Neuronal stem cell (in vitro differentiated cells): ENCODE data around the gene FANCL.
"Not testable (repeated sequence)": the region's sequence is repeated elsewhere in the genome, so short reads cannot be mapped to it uniquely, and the experiment has no call there.

ENCODE experiments used
- DNase-seq: peaks from one replicate; pipeline ENCODE4 v3.0.0-alpha.2; 2013; ENCODE audit warnings: low spot score
- H2AFZ ChIP-seq: one replicate; pipeline ENCODE4 v1.6.1; 2013; ENCODE audit warnings: mild to moderate bottlenecking, low read length, inconsistent platforms
- H2AK5ac ChIP-seq: 2 replicates; pipeline ENCODE4 v1.6.1; 2013; ENCODE audit warnings: low read depth, mild to moderate bottlenecking, inconsistent platforms, low read length, moderate library complexity, mixed read lengths
- H2BK120ac ChIP-seq: 2 replicates; pipeline ENCODE4 v1.6.1; 2013; ENCODE audit warnings: low read depth, mild to moderate bottlenecking, inconsistent platforms, low read length, moderate library complexity, mixed read lengths
- H2BK12ac ChIP-seq: one replicate; pipeline ENCODE4 v1.6.1; 2013; ENCODE audit warnings: low read length, inconsistent platforms
- H2BK15ac ChIP-seq: 2 replicates; pipeline ENCODE4 v1.6.1; 2013; ENCODE audit warnings: mild to moderate bottlenecking, low read length, inconsistent platforms, mixed read lengths
- H2BK5ac ChIP-seq: one replicate; pipeline ENCODE4 v1.6.1; 2013; ENCODE audit warnings: inconsistent platforms, mild to moderate bottlenecking, low read length, moderate library complexity
- H3K14ac ChIP-seq: one replicate; pipeline ENCODE4 v1.6.1; 2013; ENCODE audit warnings: low read length, inconsistent platforms
- H3K18ac ChIP-seq: 2 replicates; pipeline ENCODE4 v1.6.1; 2013; ENCODE audit warnings: low read length, inconsistent platforms
- H3K23ac ChIP-seq: 2 replicates; pipeline ENCODE4 v1.6.1; 2013; ENCODE audit warnings: low read depth, mild to moderate bottlenecking, mixed read lengths, low read length, inconsistent platforms; ENCODE audit not compliant: poor library complexity
- H3K27ac ChIP-seq: replicated peaks from 3 replicates; pipeline ENCODE4 v1.5.1; 2013; ENCODE audit warnings: low read length, inconsistent platforms
- H3K27me3 ChIP-seq, 3 experiments: 2 replicates each; pipeline ENCODE4 v1.6.1; 2013; ENCODE audit warnings: low read length in 3 of 3, mild to moderate bottlenecking in 2 of 3, inconsistent platforms in 1 of 3, low read depth in 1 of 3, mixed read lengths in 1 of 3, moderate library complexity in 1 of 3; ENCODE audit not compliant: control insufficient read depth in 3 of 3, insufficient read depth in 3 of 3
- H3K36me3 ChIP-seq, 2 donors: replicated peaks in 1 of 2; 2 replicates each; pipeline ENCODE4 v1.6.1; 2013; ENCODE audit warnings: low read length in 2 of 2; ENCODE audit not compliant: control insufficient read depth in 2 of 2, insufficient read depth in 2 of 2
- H3K4ac ChIP-seq: 2 replicates; pipeline ENCODE4 v1.6.1; 2013; ENCODE audit warnings: inconsistent platforms, mild to moderate bottlenecking, low read length, moderate library complexity
- H3K4me1 ChIP-seq, 2 donors: 1 replicate in 1 of 2; 2 replicates in 1 of 2; pipeline ENCODE4 v1.6.1; 2013; ENCODE audit warnings: low read length in 2 of 2, low read depth in 1 of 2; ENCODE audit not compliant: control insufficient read depth in 2 of 2, insufficient read depth in 1 of 2
- H3K4me2 ChIP-seq: one replicate; pipeline ENCODE4 v1.6.1; 2013; ENCODE audit warnings: mild to moderate bottlenecking, low read length, inconsistent platforms; ENCODE audit not compliant: insufficient read depth, poor library complexity, severe bottlenecking
- H3K4me3 ChIP-seq, 2 donors: 2 replicates each; pipeline ENCODE4 v1.5.1; 2013; ENCODE audit warnings: low read length in 2 of 2, mild to moderate bottlenecking in 2 of 2, inconsistent platforms in 1 of 2, moderate library complexity in 1 of 2
- H3K79me1 ChIP-seq: one replicate; pipeline ENCODE4 v1.6.1; 2013; ENCODE audit warnings: low read depth, mild to moderate bottlenecking, inconsistent platforms, low read length, moderate library complexity
- H3K9ac ChIP-seq: one replicate; pipeline ENCODE4 v1.6.1; 2013; ENCODE audit warnings: mild to moderate bottlenecking, low read depth, low read length, inconsistent platforms; ENCODE audit not compliant: poor library complexity
- H3K9me3 ChIP-seq, 2 donors: replicated peaks in 1 of 2; 2 replicates each; pipeline versions ENCODE3 to v1.6.1; 2013; ENCODE audit warnings: low read length in 2 of 2, mild to moderate bottlenecking in 2 of 2, inconsistent platforms in 1 of 2, low read depth in 1 of 2, mixed read lengths in 1 of 2, moderate library complexity in 1 of 2; ENCODE audit not compliant: control insufficient read depth in 2 of 2, insufficient read depth in 1 of 2
- H4K8ac ChIP-seq: one replicate; pipeline ENCODE4 v1.6.1; 2013; ENCODE audit warnings: low read depth, mild to moderate bottlenecking, inconsistent platforms, low read length, moderate library complexity
- H4K91ac ChIP-seq: one replicate; pipeline ENCODE4 v1.6.1; 2013; ENCODE audit warnings: low read length, low read depth, mild to moderate bottlenecking, inconsistent platforms; ENCODE audit not compliant: poor library complexity
- WGBS, 2 donors: extraction: QIAGEN DNeasy Blood & Tissue Kit; methylation state at CpG; one replicate each; pipeline ENCODE4 v1.1.7; 2013; ENCODE audit warnings: missing lambda C conversion rate in 2 of 2, mixed read lengths in 1 of 2; ENCODE audit not compliant: insufficient read length in 2 of 2, insufficient replicate concordance in 1 of 2; ENCODE audit errors: extremely low coverage in 2 of 2; 5-methylcytosine and 5-hydroxymethylcytosine counted together

Gene FANCL

DNA sequence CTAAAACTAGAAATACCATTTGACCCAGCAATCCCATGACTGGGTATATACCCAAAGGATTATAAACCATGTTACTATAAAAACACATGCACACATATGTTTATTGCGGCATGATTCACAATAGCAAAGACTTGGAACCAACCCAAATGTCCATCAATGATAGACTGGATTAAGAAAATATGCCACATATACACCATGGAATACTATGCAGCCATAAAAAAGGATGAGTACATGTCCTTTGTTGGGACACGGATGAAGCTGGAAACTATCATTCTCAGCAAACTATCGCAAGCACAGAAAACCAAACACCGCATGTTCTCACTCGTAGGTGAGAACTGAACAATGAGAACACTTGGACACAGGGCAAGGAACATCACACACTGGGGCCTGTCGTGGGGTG is 54.1 kb downstream of the FANCL start:
- not testable (repeated sequence) for H3K79me1 ChIP-seq, DNase-seq, H2BK120ac ChIP-seq, H2BK5ac ChIP-seq, H3K4me3 ChIP-seq, H3K18ac ChIP-seq, H3K9me3 ChIP-seq, H3K14ac ChIP-seq, H3K27me3 ChIP-seq, H3K9ac ChIP-seq, H4K91ac ChIP-seq, H2AK5ac ChIP-seq, H3K27ac ChIP-seq, H3K4me1 ChIP-seq, H2AFZ ChIP-seq, H2BK12ac ChIP-seq, H4K8ac ChIP-seq, H3K4me2 ChIP-seq, H3K23ac ChIP-seq, H3K4ac ChIP-seq, H2BK15ac ChIP-seq
- peaks cover 0 to 47% of the 10 kb centered on the region in 2 donors for H3K36me3 ChIP-seq
- WGBS, 2 donors = no CpG with 5 or more reads among the region's 6 CpGs

- H3K4ac ChIP-seq = no peak overlapping the region
- no peak overlapping the region for H4K8ac ChIP-seq
- no peak overlapping the region for H2BK12ac ChIP-seq
- WGBS, 2 donors = no CpG with 5 or more reads among the region's 4 CpGs
- no peak for DNase-seq
- no peak overlapping the region for H2AK5ac ChIP-seq
- H3K4me2 ChIP-seq = no peak overlapping the region
- no peak overlapping the region for H3K14ac ChIP-seq
- peaks cover 0 to 42% of the 10 kb centered on the region in 2 donors for H3K36me3 ChIP-seq
- no peak overlapping the region for H2BK15ac ChIP-seq
- no peak overlapping the region for H2BK5ac ChIP-seq
- H3K18ac ChIP-seq = no peak overlapping the region
- no peak overlapping the region for H2BK120ac ChIP-seq
- H3K9ac ChIP-seq = no peak overlapping the region
- H3K79me1 ChIP-seq = no peaks in the 10 kb centered on the region
- no peak overlapping the region for H3K27ac ChIP-seq
- no peak overlapping the region for H2AFZ ChIP-seq
- H3K4me3 ChIP-seq = no peak overlapping the region
- no peaks in the 10 kb centered on the region for H3K9me3 ChIP-seq
- no peaks in the 10 kb centered on the region for H3K4me1 ChIP-seq
- H3K27me3 ChIP-seq = no peaks in the 10 kb centered on the region
- no peak overlapping the region for H3K23ac ChIP-seq
- H4K91ac ChIP-seq = no peak overlapping the region
These were observed 54.6 kb downstream of the FANCL start for GRCh38 chr2:58186501-58186900.

GRCh38 chr2:58182527-58182926 is 58.6 kb downstream of the FANCL start:
- H4K91ac ChIP-seq = no peak overlapping the region
- no CpG with 5 or more reads among the region's 1 CpG for WGBS, 2 donors
- H3K4me1 ChIP-seq = no peaks in the 10 kb centered on the region
- H3K4me3 ChIP-seq = no peak overlapping the region
- no peak overlapping the region for H3K4me2 ChIP-seq
- no peaks in the 10 kb centered on the region for H3K79me1 ChIP-seq
- H3K9ac ChIP-seq = no peak overlapping the region
- H2BK5ac ChIP-seq = no peak overlapping the region
- H4K8ac ChIP-seq = no peak overlapping the region
- no peak overlapping the region for H3K14ac ChIP-seq
- H3K27ac ChIP-seq = no peak overlapping the region
- H2AFZ ChIP-seq = no peak overlapping the region
- no peak overlapping the region for H2BK12ac ChIP-seq
- no peak for DNase-seq
- H2BK120ac ChIP-seq = no peak overlapping the region
- no peaks in the 10 kb centered on the region for H3K27me3 ChIP-seq
- H3K18ac ChIP-seq = no peak overlapping the region
- no peaks in the 10 kb centered on the region for H3K9me3 ChIP-seq
- no peak overlapping the region for H2BK15ac ChIP-seq
- no peak overlapping the region for H3K4ac ChIP-seq
- H2AK5ac ChIP-seq = no peak overlapping the region
- no peak overlapping the region for H3K23ac ChIP-seq
- peaks cover 0 to 20% of the 10 kb centered on the region in 2 donors for H3K36me3 ChIP-seq

- WGBS, 2 donors = no CpG with 5 or more reads among the region's 5 CpGs
- no peak for DNase-seq
- no peaks in the 10 kb centered on the region for H3K9me3 ChIP-seq
These were observed 60.5 kb downstream of the FANCL start for GRCh38 chr2:58180635-58181034.

More at GRCh38 chr2:58180635-58181034, 60.5 kb downstream of the FANCL start:
- Histone ChIP-seq H2BK5ac (no peak overlapping the region), H2AK5ac (no peak overlapping the region), H3K4me2 (no peak overlapping the region), H3K4me3 (no peak overlapping the region), H3K23ac (no peak overlapping the region), H3K4ac (no peak overlapping the region), H2BK12ac (no peak overlapping the region), H2BK120ac (no peak overlapping the region), H2AFZ (no peak overlapping the region), H3K18ac (no peak overlapping the region), H2BK15ac (no peak overlapping the region), H3K27me3 (no peaks in the 10 kb centered on the region), H3K79me1 (no peaks in the 10 kb centered on the region), H3K4me1 (no peaks in the 10 kb centered on the region), H3K9ac (no peak overlapping the region), H3K14ac (no peak overlapping the region), H4K91ac (no peak overlapping the region), H3K27ac (no peak overlapping the region), H4K8ac (no peak overlapping the region), H3K36me3 (peaks cover 0 to 12% of the 10 kb centered on the region in 2 donors)
